Left colon (tissue), 2 donors: ENCODE results near the gene HGFAC. TPM values are rescaled to one million over a fixed set of nuclear protein-coding genes. Genes with fewer than 3 reads are reported as not detected.
"Not testable (repeated sequence)": the region's sequence is repeated elsewhere in the genome, so short reads cannot be mapped to it uniquely, and the experiment has no call there.

Experiments used
- ATAC-seq: fragments of 200-7000 bp; cut with Tn5 transposase; one replicate; pipeline ENCODE4 v1.9.1; 2020; ENCODE audit warnings: mild to moderate bottlenecking, moderate library complexity
- DNase-seq, 2 donors: peaks; one replicate each; pipeline ENCODE4 v3.0.0-alpha.2; 2020
- intact Hi-C, 2 donors: fragments of 100-400 bp; cut with DNase I in 1 of 2; cut with micrococcal nuclease in 1 of 2; formaldehyde crosslinking; loops; one replicate each; pipeline versions ENCODE4 v1.11.2 to v1.14.0; 2022; cut with DNase I, micrococcal nuclease
- total RNA-seq, 2 donors: library from RNA; stranded (reverse); fragmentation: NEBNext Ultra II Directional; extraction: Animal tissue kit (Norgen Biotek cat#: 25700); gene quantifications; one replicate each; pipeline ENCODE4 v1.2.1, GENCODE V29; 2021
- donor health status: DM: no; HTN: no; CAD: no.
- donor health status: DM: yes; HTN: yes; CAD: no.

HGFAC gene
- total RNA-seq, 2 donors from 2014 or later = not detected

GRCh38 chr4:3449047-3449573 is 7.3 kb downstream of the HGFAC start:
- DNase-seq (no peak), ATAC-seq (no peak)
- intact Hi-C loops = no loop called here

- DNase-seq (no peak), ATAC-seq (no peak)
- intact Hi-C loops = no loop called here
These were observed 8.1 kb downstream of the HGFAC start for GRCh38 chr4:3449574-3450534.

DNA sequence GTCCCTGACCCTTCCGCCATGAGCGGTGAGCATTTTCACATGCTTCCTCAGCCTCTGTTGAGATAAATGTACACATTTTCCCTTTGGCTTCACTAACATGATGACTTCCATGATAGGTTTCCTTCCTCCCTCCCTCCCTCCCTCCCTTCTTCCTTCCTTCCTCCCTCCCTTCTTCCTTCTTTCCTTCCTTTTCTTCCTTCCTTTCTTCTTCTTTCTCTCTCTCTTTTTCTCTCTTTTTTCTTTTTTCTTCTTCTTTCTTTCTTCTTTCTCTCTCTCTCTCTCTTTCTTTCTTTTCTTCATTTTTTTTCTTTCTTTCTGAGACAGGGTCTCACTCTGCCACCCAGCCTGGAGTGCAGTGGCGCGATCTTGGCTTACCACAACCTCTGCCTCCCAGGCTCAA is 8.9 kb downstream of the HGFAC start:
- ATAC-seq (no peak), DNase-seq (no peak)
- intact Hi-C loops = no loop called here

DNA sequence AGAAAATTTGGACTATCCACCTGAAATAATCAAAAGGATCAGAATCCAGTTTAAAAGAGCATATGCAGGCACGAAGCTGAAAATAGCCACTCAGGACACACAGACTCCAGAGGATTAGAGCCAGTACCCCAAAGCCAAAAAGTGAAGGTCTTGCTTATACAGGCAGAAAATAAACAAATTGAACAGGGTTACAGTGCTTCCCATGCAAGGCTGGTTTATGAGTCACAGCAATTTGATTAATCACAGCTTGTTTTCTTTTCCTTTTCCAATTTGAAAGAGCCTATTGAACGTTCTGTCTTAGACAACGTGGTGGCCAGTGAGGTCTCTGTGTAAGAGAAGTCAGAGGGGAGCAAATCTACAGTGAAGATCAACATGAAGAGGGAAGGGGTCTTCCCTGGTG is 10.2 kb downstream of the HGFAC start:
- ATAC-seq (no peak), DNase-seq (no peak)
- intact Hi-C loops = no loop called here

- ATAC-seq (peak; percentile 44), DNase-seq (no peak)
- intact Hi-C loops = no loop called here
These were observed 10.6 kb downstream of the HGFAC start for GRCh38 chr4:3452376-3452775.

DNA sequence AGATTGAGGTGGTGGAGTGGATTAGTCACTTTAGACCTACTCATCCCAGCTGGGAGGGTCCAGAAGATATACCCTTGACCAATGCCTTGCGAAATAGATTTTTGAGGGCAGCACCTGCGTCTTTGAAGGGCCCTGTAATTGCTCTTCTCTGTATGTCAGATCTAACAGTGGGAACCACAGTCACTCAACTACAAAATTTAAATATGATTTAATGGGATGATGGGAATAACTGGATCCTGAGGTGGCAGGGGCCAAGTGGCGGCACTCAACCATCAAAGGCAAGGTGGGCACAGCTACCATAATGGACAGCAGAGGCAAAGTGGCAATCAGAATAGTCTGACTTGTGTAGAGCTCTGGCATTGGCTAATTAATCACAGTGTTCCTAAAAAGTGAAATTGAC is 13.8 kb downstream of the HGFAC start:
- ATAC-seq, DNase-seq, intact Hi-C loops: not testable (repeated sequence)

- ATAC-seq = no peak
- intact Hi-C loops = no loop called here
- no peak for DNase-seq
These were observed 16.6 kb downstream of the HGFAC start for GRCh38 chr4:3458371-3458770.

GRCh38 chr4:3459156-3459555 is 17.4 kb downstream of the HGFAC start:
- ATAC-seq, intact Hi-C loops, DNase-seq: not testable (repeated sequence)

DNA sequence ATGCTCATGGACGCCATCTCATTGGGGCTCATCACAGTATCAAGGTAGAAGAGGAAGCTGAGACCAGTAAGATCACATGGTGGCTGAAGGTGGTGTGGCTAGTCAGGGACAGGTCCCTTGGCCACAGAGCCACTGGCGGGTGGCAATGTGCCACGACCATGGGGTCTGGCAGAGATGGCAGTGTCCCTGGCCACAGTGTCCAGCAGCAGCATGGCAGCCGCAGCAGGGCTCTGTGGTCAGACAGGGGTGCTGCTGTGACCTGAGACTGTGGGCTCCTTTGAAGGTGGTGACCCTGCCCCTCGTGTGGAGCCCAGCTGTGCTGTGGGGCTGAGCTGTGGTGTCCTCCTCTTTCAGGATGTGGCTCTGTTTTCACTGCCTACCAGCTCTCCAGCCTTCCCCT is 19.2 kb downstream of the HGFAC start:
- DNase-seq = no peak
- intact Hi-C loops = no loop called here
- ATAC-seq = no peak

DNA sequence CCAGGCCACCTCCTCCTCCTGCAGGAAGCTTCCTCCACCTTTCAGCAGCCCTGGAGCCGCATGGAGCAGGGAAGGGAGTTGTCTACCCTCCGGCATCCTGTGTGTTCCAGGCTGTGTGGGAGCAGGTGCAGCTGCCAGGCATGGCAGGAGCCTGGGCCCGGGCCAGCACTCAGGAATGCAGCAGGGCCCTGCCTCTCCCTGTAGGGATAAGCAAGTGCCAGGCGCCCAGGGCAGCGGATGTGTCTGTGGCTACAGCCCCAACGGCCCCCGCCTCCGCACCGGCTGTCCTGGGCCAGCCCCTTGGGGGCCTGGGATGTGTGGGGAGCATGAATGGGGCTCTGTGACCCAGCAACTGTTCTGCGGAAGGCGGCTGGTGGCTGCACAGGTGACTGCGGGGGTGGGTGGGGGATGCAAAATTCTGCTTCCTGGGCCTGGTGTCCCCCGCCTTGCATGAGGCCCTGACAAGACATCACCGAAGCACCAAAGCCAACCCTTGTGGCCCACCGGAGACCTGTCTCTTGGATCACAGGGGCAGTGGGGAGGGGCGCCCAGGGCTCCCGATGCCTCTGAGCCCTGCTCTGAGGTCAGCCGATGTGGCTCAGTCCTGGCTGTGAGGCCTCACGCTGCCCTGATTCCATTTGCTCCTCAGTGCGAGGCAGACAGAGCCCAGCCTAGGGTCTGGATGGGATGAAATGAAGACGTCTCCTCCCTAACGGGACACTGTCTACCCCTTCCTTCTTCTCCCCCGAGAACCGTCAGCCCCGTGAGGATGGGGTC is 19.9 kb downstream of the HGFAC start:
- ATAC-seq = peak; percentile 82
- intact Hi-C loops = no loop called here
- DNase-seq = peak; percentile 57 to 62

- intact Hi-C loops = no loop called here
- DNase-seq = no peak
- ATAC-seq = no peak
These were observed 20.6 kb downstream of the HGFAC start for GRCh38 chr4:3462321-3462789.

- DNase-seq (peak in 1 of 2 donors; percentile 46), ATAC-seq (peak; percentile 60)
- intact Hi-C loops = no loop called here
These were observed 21.1 kb downstream of the HGFAC start, which contains the start of gene DOK7 for GRCh38 chr4:3462790-3463415. Gene DOK7 (plus strand): TSS chr4:3463306. CDS start chr4:3463376, 70 bp downstream.

GRCh38 chr4:3463556-3464348 is 22.0 kb downstream of the HGFAC start:
- ATAC-seq (peak; percentile 7), DNase-seq (no peak)
- intact Hi-C loops = no loop called here

- ATAC-seq (no peak), DNase-seq (no peak)
- intact Hi-C loops = no loop called here
These were observed 22.7 kb downstream of the HGFAC start for GRCh38 chr4:3464349-3464905.

DNA sequence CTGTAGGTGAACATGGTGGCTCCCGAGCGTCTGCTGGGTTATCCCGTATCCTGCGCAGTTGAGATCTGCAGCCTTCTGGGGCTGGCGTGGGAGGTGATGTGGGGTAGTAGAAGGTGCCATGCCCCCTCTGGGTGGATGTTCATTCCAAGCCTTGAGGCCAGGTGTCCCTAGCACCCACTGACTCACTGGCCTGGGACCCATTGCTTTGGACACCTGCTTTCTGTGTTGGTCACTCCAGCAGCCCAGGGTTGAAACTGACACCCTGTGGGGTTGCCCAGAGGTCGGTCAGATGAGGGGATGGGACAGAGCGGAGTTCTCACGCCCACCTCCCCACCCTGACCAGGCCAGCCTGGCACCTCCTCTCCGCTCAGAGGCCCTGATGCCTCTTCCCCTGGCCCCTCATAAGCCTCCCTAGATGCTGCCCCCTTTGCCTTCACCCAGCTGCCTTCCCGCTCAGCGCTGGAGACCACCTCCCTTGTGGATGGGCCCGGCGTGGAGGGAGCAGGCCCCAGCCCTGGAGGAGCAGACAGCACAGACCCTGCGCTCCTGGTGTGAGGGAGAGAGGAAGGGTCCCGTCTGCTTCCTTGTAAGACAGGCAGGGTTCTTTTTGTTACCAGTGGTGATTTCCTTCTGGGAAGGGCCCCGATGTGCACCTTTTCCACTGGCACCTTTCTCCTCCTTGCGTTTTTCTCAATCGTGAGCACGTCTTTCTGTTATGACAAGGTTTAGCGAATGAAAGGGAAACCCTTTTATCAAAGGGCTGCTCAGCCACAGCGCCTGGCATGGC is 23.3 kb downstream of the HGFAC start:
- ATAC-seq (no peak), DNase-seq (no peak)

DNA sequence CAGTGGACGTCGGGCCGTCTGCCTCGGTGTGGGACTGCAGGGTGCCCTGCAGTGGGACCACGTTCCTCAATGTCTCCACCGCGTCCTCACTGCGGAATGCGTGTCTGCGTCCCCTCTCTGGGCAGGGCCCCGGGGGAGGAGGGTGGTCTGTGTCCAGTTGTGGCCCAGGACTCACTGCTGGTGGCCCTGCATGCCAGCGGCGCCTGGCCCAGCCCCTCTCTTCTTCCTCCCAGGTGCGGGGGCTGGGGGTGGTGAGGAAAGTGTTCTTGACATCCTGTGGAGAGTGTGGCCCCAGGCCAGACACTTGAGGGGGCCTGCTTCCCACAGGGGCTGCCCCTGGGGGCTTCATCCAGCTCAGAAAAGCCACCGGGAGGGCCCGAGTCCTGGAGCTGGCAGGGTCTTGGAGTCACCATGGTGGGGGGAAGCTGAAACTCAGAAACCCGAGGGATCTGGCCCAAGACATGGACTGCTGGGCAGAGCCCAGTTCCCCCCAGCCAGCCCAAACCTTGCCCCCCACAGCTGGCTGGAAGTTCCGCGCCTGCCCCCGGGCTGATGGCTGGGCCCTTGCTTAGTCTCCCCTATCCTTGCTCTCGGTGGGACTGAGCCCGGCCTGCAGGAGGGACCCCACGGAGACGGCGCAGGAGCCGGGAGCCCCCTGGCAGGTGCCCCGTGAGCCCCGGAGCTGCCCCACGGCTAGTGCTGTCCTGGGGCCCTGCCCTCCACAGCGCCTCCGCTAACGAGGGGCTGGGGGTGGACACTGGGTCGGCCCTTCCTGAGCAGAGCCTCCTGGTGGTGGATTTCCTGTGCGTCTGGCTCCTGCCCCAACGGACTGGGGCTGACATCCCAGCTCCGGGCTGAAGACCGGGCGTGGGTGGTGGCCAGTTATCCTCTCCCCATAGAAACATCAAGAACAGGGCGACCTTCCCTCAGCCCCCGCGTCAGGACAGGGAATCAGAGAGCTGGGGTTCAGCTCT is 24.2 kb downstream of the HGFAC start:
- ATAC-seq = no peak
- DNase-seq = peak in 1 of 2 donors; percentile 5
- intact Hi-C loops = no loop called here

More for the DNA sequence above, 23.3 kb downstream of the HGFAC start:
- intact Hi-C loops = no loop called here
